GM19035 (cell line): Measurements from ENCODE around the gene SFTPB.
"Not testable (repeated sequence)": the region's sequence is repeated elsewhere in the genome, so short reads cannot be mapped to it uniquely, and the experiment has no call there.

Experiments
- ATAC-seq: cut with Tn5 transposase; IDR thresholded peaks from one replicate; pipeline ENCODE4 v1.9.1; 2021; ENCODE audit not compliant: unreplicated experiment

Gene SFTPB

DNA sequence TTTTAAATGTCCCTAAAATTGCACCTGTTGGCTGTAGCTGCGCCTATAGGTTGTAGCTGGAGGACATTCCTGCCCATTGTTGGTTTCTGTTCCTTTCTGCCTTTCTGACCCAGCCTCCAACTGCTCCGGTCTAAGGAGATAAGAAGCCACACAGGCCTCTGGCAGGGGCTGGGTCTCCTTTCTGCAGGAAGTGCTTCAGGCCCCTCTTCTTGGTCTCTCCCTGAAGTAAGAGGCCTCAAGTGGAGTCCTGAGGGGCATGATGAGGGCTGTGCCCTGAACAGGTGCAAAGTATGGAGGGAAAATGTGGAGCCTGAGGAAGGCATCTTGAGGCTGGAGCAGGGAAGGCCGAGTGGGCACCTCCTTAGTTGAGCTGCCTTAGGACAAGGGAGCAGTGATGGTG, 10.4 kb upstream of the SFTPB start:
- no peak for ATAC-seq

DNA sequence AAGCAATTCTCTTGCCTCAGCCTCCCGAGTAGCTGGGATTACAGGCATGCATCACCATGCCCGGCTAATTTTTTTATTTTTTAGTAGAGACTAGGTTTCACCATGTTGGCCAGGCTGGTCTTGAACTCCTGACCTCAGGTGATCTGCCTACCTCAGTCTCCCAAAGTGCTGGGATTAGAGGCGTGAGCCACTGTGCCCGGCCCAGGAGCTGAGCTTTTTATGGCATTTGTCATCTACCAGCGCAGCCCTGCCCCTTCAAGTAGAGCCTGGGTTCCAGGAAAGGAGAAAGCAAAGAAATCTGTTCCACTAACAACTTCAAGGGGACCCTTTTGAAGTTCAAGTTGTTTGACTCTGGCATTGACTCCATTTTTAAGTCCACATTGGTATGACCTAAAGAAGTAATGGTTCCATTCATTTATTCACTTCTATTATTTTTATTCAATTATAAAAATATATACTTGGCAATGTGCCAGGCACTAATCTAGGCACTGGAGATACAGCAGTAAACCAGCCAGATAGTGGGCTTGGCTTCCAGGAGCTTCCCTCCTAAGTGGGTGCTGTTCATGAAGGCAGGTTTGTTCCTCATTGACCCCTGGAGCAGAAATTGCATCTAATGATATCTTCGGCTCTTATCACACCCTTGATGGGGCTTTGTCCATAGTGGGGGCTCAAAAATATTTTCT, 8.0 kb upstream of the SFTPB start:
- ATAC-seq, result no peak

DNA sequence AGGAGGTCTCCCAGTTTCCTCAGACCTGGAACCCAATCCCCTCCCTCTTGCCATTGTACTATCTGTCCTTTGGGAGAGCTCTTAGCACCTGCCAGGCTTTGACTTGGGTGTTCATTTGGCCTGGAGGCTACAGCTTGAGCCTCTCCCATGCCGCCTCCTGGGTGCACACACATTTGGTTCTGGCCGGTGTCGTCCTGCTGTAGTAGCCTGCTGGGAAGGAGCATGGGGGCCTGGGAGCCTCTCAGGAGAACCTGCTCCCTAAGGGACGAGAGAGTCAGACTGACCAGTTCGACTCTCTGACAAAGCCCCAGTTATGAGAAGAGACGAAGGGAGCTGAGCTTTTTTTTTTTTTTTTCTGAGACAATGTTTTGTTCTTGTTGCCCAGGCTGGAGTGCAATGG, 7.4 kb upstream of the SFTPB start:
- ATAC-seq, result no peak

DNA sequence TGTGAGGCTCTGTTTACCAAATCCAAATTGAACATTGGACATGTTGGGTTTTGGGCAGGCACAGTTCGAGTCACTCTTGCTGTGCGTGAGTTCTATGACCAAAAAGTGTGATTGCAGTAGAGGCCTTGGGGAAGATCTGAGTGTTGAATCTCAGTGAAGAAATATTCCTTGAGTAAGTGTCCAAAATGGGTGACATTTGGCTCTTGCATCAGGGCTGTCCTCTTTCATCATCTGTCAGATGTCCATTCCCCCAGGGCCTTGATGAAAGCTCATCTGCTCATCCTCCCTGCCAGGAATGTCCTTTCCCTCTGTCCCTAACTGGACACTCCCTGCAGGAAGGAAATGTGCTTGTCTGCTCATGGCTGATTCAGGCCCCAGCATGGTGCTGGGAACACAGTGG, 6.4 kb upstream of the SFTPB start:
- no peak for ATAC-seq

DNA sequence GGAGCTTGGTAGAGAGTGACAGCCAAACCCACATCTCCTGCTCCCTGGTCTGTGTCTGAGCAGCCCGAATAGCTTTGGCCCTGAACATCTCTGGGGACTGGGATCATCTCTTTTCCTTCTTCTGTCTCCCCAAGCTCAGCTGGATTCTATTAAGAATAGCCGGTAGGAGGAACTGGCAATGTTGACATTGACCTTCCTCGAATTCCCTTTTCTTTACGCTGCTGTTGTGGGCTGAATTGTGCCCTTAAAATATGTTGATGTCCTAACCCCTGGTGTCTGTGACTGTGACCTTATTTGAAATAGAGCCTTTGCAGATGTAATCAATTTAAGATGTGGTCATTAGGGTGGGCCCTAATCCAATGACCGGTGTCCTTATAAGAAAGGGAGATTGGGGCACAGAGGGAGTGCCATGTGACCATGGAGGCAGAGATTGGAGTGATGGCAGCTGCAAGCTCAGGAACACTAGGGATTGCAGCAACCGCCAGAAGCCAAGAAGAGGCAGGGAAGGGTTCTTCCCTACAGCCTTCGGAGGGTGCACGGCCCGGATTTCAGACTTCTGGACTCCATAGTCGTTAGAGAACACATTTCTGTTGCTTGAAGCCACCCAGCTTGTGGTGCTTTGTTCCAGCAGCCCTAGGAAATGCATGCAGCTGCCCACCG, 5.8 kb upstream of the SFTPB start:
- ATAC-seq, result no peak

DNA sequence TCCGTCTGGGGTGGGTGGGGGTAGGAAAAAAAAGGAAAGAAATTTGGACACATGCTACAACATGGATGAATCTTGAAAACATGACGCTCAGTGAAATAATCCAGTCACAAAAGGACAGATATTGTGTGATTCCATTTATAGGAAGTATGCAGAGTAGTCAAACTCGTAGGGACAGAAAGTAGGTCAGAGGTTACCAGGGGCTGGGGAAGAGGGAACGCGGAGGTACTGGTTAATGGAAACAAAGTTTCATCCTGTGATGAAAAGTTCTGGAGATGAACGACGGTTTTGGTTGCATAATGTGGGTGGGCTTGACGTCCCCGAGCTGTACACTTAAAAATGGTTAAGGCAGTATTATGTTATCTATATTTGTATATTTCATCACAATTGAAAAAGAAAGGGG, 4.5 kb upstream of the SFTPB start:
- ATAC-seq, result no peak

DNA sequence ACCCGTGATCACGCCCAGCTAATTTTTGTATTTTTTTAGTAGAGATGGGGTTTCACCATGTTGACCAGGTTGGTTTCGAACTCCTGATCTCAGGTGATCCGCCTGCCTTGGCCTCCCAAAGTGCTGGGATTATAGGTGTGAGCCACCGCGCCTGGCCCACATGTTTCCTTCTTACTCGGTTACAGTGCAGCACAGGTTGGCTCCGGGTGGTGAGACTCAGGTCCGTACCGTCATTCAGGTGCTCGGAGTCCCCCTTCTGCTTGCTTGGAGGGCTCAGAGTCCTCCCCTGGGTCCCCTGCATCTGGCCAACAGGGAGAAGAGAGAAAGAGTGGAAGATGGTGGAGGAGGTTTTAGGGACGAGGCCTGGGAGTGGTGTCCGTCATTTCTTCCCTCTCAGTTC, 2.4 kb upstream of the SFTPB start:
- ATAC-seq, result not testable (repeated sequence)

DNA sequence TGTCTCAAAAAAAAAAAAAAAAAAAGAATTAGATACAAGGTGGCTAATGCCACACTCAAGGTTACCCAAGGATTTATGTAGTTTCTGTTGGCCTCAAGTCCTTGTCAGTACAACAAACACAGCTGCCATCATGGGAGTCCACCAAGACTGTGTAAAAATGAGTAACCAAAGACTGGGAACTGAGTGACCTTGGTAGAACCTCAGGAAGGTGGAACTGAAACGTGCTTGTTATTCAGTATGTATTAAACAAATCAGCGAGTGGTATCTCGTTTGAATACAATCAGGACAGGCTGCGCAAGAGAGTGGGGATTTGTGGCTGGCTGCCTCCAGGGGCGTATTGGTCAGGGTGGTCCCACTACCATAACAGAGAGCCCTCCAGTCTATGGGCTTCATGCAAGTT, 1.6 kb upstream of the SFTPB start:
- ATAC-seq, result no peak

DNA sequence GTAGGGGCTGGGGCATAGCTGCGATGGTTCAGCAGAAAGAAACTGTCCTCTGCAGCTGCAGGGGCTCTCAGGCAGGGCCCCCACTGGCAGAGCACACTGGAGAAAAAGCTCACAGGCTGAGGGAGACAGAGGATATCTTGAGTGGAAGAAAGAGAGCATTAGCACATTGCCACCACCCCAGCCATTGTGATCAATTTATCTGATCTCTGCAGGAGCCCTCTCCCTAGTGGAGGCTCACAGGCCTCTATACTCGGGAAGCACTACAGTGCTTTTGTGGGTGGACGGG, 801 bp upstream of the SFTPB start:
- no peak for ATAC-seq

DNA sequence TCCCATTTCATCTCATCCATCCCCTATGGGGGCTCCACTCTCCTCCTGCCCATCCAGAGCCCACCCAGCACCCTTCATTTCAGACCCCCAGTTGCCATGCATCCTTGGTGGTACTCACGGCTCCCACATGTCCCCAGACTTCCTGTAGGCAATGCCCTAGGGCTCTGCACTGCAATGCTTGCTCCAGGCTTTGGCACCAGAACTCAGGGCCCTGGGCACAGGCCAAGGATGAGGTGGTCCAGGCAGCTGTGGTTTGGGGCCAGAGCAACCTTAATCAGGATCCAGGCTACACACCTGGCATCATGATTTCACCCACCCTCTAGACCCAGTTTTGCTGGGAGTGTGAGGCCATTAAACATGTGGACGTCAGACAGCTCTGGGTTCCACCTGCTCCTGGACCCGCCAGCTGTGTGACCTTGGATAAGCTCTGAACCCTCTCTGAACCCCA, 414 bp downstream of the SFTPB start:
- ATAC-seq, result no peak

DNA sequence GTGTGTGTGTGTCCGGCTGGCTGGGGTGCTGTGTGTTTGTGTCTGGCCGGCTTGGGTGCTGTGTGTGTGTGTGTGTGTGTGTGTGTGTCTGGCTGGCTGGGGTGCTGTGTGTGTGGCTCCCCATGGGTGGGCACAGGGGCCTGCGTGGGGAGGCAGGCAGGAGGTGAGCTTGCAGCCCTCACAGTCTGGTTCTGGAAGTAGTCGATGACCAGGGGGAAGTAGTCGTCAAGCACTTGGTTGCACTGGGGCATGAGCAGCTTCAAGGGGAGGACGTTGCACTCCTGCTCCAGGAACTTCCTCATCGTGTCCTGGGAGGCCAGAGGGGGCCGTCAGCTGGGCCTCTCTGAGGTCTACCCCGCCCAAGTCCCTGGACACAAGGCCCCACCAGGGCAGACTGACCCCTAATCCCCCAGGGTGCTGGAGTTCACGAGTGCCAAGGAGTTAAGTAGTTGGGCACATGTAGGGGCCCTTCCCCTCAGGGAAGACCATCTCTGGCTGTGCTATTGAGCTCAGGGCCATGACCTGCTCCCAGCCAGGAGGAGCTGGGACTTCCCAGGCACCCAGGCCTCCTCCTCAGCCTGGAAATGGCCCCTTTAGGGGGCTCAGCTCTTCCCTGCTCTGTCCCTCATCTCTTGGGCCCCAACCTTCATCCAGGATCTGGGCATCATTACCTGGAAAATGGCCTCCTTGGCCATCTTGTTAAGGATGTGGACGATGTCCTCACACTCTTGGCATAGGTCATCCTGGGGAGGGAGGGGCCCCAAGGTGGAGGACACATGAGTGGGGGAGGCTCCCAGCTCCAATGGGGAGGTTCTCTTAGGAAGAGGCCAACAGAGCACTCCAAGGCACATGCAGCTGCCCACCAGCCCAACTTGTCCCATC, 1.3 kb downstream of the SFTPB start:
- no peak for ATAC-seq

DNA sequence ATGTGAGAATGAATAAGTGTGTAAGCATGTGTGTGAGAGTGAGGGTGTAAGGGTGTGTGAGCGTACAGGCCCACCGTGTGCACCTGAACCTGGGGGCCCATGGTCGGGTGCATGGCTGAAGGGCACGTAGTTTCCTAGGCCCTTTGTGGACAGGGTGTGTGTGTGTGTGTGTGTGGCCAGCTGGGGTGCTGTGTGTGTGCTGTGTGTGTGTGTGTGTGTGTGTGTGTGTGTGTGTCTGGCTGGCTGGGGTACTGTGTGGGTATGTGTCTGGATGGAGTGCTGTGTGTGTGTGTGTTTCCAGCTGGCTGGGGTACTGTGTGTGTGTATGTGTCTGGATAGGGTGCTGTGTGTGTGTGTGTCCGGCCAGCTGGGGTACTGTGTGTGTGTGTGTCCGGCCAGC, 2.0 kb downstream of the SFTPB start:
- ATAC-seq, result no peak

DNA sequence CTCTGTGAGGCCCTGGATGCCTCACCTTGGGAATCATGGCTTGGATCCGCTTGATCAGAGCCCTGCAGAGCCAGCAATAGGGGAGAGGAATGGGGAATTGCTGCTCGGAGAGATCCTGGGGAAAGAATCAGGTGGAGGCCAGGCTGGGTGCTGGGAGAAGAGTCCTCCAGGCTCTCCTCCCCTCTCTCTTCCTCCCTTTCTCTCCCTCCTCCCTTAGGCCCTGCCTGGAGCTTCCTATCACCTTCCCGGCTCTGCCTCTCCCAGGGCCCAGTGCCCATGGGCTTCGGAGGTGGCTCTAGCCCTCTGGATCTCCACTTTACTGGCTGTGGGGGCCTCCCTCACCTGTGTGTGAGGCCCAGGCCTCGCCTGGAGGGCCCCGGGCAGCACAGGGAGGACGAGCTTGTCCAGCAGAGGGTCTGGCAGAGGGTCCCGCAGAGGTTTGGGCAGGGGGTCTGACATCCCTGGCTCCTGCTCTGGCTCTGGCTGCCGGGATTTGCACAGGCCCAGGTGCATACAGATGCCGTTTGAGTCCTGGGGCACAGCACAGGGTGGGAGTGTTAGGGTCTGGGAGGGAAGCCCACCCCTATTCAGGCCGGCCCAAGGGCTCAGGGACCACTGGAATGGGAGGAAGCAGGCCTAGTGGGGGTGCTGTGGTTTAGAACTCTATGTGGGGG, 2.6 kb downstream of the SFTPB start:
- ATAC-seq, result no peak

DNA sequence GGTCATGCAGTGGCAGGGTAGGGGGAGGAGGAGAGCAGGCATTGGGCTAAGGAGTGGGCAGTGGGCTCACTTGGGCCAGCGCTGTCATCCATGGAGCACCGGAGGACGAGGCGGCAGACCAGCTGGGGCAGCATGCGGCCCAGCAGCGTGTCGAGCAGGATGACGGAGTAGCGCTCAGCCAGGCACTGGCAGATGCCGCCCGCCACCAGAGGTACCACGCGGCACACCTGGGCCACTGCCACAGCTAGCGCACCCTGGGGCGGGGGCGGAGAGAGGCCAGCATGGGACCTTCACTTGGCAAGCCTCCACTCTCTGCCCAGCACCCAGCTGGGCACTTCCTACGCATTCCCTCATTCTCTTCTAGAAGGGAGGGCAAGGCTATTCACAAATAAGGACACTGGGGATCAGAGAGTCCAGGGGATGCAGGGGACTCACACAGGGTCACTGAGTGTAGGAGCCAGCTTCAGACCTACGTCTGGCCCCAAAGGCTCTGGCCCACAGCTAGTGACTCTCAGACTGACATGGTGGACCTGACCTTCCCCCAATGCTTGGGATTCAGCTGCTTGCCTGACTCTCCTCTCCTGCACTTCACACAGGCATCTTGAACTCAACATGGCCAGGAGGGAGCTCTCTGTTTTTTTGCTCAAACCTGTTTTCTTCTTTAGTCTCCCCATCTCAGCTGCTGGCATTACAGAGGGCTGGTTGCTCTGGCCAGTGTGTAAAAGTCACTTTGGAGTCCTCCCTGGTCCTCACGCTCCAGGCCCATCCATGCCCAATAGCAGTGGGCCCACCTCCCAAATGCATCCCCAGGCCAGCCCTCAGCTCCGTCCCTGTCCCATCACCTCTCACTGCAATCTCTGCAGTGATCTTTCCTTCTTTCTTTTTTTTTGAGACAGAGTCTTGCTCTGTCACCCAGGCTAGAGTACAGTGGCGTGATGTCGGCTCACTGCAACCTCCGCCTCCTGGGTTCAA, 4.1 kb downstream of the SFTPB start:
- no peak for ATAC-seq

DNA sequence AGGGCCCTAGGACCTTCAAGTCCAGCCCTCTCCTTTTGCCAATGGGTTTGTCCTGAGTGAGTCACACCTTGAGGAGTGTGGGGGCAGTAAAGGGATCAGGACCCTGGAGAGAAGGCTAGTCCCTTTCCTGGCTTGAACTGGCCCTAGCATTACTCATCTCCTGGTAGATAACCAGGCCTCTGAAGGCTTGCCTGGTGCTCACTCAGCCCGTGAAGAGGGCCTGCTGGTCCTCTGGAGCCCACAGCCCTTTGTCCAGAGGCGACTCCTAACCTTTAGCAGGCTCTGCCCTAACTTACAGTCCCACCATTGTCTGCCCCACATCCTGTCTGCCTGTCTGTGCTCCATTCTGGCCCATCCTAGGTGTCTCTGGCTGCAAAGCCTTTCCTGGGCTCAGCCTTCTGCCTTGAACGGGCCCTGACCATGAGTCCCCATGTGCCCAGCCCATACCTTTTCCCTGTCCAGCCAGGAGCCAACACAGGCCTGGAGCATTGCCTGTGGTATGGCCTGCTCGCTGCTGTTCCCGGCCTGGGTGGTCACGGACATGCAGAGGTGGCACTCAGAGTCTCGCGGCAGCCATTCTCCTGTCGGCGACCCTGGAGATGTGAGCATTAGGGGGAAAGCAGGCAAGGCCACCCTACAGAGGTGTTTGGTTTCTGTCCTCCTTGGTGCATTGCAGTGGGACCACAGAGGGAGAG, 5.0 kb downstream of the SFTPB start:
- ATAC-seq, result no peak

DNA sequence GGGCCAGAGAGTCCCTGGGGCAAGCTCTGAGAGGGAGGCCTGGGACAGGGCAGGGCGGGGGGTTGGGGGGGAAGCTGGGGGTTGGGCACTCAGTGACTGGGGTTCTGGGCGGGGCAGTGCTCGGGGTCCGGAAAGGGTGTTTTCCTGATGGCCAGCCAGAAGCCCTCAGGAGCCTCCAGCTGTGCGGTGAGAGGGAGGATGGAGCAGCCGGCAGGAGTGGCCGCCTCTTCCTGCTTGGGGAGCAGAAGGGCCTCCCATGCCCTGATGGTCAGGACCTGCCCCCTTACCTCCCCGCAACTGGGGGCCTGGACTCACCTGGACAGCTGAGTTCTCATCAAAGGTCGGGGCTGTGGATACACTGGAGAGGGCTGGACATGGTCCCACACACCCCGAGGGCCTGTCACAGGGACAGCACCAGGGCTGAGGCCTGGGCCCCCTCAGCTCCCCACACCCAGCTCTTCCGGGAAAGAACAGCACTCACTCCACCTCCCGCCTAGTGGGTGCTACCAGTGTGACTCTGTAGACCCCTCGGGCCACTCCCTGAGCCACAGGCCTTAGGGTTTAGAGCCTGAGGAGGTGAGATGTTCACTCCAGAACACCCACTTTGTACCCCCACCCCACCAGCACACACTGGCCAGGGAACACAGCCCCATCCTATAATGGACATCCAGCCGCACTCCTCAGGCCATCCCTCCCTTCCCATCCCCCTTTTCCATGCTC, 6.7 kb downstream of the SFTPB start:
- no peak for ATAC-seq

DNA sequence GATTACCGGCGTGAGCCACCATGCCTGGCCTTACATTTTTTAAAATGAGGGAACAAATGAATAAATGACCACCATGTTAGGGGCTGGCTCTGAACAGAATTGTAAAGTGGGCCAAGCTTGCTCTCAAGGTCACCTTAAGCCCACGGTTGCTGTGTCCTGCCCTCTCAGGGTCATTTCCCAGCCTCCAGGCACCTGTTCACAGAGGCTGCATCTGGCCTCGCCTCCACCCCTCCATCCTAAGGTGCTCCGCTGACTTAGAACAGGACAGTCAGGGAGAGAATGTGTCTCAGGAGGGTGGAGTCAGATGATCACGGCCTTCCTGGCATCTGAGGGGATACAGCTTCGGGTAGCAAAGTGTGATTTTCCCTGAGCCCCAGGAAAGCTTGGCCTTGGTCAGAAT, 7.3 kb downstream of the SFTPB start:
- ATAC-seq, result no peak

DNA sequence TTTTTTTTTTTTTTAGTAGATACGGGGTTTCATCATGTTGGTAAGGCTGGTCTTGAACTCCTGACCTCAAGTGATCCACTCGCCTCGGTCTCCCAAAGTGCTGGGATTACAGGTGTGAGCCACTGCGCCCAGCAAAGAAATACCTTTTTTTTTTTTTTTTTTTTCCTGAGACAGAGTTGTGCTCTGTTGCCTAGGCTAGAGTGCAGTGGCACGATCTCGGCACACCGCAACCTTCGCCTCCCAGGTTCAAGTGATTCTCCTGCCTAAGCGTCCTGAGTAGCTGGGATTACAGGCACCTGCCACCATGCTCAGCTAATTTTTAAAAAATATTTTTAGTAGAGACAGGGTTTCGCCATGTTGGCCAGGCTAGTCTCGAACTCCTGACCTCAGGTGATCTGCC, 7.7 kb downstream of the SFTPB start:
- ATAC-seq, result not testable (repeated sequence)

DNA sequence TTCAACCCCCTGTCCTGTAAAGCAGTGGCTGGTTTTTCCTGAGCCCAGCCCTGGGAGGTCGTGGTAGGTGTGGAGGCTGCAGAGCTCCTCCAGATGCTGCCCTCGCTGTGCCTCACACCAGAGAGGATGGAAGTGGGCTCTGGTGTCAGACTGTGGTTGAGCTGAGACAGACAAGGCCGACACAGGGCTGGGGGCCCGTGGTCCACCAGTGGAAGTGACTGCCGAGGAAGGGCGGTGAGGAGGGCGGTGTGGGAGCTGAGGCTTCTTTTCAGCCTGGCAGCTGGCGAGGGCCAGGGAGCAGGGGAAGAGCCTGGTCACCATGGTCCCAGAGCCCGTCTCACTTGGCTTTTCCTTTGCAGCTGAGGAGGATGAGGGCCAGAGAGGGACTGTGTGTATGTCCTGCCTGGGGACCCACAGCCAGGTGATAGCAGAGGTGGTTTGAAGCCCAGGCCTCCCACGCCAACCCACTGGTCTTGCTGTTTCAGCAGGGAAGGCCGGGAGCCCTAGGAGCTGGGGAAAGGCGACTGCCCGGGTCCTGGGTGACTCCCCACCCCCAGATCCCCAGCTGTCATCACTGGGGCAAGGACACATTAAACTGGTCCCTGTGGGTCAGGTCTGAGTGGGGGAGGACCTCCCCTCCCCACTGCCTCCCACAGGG, 8.5 kb downstream of the SFTPB start:
- no peak for ATAC-seq
